GM19099 (cell line): Measurements from ENCODE around the gene NPC1.

ENCODE experiments used
- POLR2A ChIP-seq: IDR thresholded peaks from 3 replicates; pipeline ENCODE4 v1.6.1; 2011; ENCODE audit warnings: low read depth; ENCODE audit not compliant: insufficient read length; ENCODE audit errors: extremely low read depth

The NPC1 gene

GRCh38 chr18:23528580-23529472 is 57.5 kb downstream of the NPC1 start:
- TF ChIP-seq POLR2A = no peak

GRCh38 chr18:23526501-23527063 is 59.7 kb downstream of the NPC1 start:
- no peak for TF ChIP-seq POLR2A

- TF ChIP-seq POLR2A = no peak
Observed at GRCh38 chr18:23524213-23524707, 62.0 kb downstream of the NPC1 start.

GRCh38 chr18:23523429-23524212 is 62.7 kb downstream of the NPC1 start:
- no peak for TF ChIP-seq POLR2A

GRCh38 chr18:23521907-23522306 is 64.4 kb downstream of the NPC1 start:
- TF ChIP-seq POLR2A = no peak

GRCh38 chr18:23521271-23521670 is 65.0 kb downstream of the NPC1 start:
- no peak for TF ChIP-seq POLR2A

- no peak for TF ChIP-seq POLR2A
Observed at GRCh38 chr18:23519734-23520133, 66.6 kb downstream of the NPC1 start.

- TF ChIP-seq POLR2A = no peak
Observed at GRCh38 chr18:23515911-23516546, 70.3 kb downstream of the NPC1 start.

- no peak for TF ChIP-seq POLR2A
Observed at GRCh38 chr18:23512641-23513040, 73.7 kb downstream of the NPC1 start.

- TF ChIP-seq POLR2A = no peak
Observed at GRCh38 chr18:23506393-23506792, 79.9 kb downstream of the NPC1 start.

GRCh38 chr18:23504720-23505119 is 81.6 kb downstream of the NPC1 start:
- TF ChIP-seq POLR2A = no peak

GRCh38 chr18:23503963-23504344 is 82.4 kb downstream of the NPC1 start:
- TF ChIP-seq POLR2A = no peak

GRCh38 chr18:23503038-23503962 is 83.0 kb downstream of the NPC1 start, which contains the start of gene RMC1:
RMC1 (plus strand) TSS chr18:23503511; CDS start chr18:23503619, 108 bp downstream.
- TF ChIP-seq POLR2A = peak; percentile 94
